ENCODE data around the gene SLC26A8. TPM values are rescaled to one million over a fixed set of nuclear protein-coding genes. Genes with fewer than 3 reads are reported as not detected.
"Not testable (repeated sequence)": the region's sequence is repeated elsewhere in the genome, so short reads cannot be mapped to it uniquely, and the experiment has no call there.

Gene SLC26A8
- total RNA-seq, 6 experiments from 2014 or later = not detected

- Mint-ChIP-seq H3K4me1 (ENCODE audit: low read depth) (peaks cover 51% of the 10 kb centered on the region), H3K27ac (no peak overlapping the region), H3K27me3 (ENCODE audit: insufficient read depth) (no peaks in the 10 kb centered on the region; the same call in 1 of the 2 replicates), H3K9me3 (peaks cover 4% of the 10 kb centered on the region; the same call in 1 of the 2 replicates), H3K36me3 (ENCODE audit: low read depth) (peaks cover 34% of the 10 kb centered on the region), H3K4me3 (no peak overlapping the region)
- TF ChIP-seq CTCF (IDR thresholded peaks at IDR 0.05) = no peak
- no peak for DNase-seq
Observed at GRCh38 chr6:35916056-35916455, 108.4 kb downstream of the SLC26A8 start.

GRCh38 chr6:35914536-35914935, 109.9 kb downstream of the SLC26A8 start:
- no peak for TF ChIP-seq CTCF (IDR thresholded peaks at IDR 0.05)
- no peak for DNase-seq
- Mint-ChIP-seq H3K4me1 (ENCODE audit: low read depth) (peaks cover 45% of the 10 kb centered on the region), H3K27me3 (ENCODE audit: insufficient read depth) (no peaks in the 10 kb centered on the region; the same call in 1 of the 2 replicates), H3K36me3 (ENCODE audit: low read depth) (peaks cover 41% of the 10 kb centered on the region), H3K4me3 (no peak overlapping the region), H3K27ac (no peak overlapping the region), H3K9me3 (peaks cover 15% of the 10 kb centered on the region)

GRCh38 chr6:35911871-35912653, 112.4 kb downstream of the SLC26A8 start:
- no peak for DNase-seq
- H3K36me3 Mint-ChIP-seq (ENCODE audit: low read depth) = peaks cover 54% of the 10 kb centered on the region
- H3K27ac Mint-ChIP-seq = peak overlapping the region; percentile 44; the same call in 1 of the 2 replicates

GRCh38 chr6:35909571-35909970, 114.9 kb downstream of the SLC26A8 start:
- peaks cover 61% of the 10 kb centered on the region for H3K36me3 Mint-ChIP-seq (ENCODE audit: low read depth)
- not testable (repeated sequence) for DNase-seq; H3K4me3 Mint-ChIP-seq; H3K27ac Mint-ChIP-seq; H3K27me3 Mint-ChIP-seq (ENCODE audit: insufficient read depth)
- peaks cover 29% of the 10 kb centered on the region for H3K9me3 Mint-ChIP-seq
- H3K4me1 Mint-ChIP-seq (ENCODE audit: low read depth) = peaks cover 39% of the 10 kb centered on the region

More at GRCh38 chr6:35911871-35912653, 112.4 kb downstream of the SLC26A8 start:
- H3K27me3 Mint-ChIP-seq (ENCODE audit: insufficient read depth) = no peaks in the 10 kb centered on the region
- peaks cover 29% of the 10 kb centered on the region for H3K9me3 Mint-ChIP-seq
- no peak overlapping the region for H3K4me3 Mint-ChIP-seq
- TF ChIP-seq CTCF (IDR thresholded peaks at IDR 0.05) = no peak
- H3K4me1 Mint-ChIP-seq (ENCODE audit: low read depth) = peaks cover 22% of the 10 kb centered on the region

GRCh38 chr6:35908753-35909401, 115.6 kb downstream of the SLC26A8 start:
- Mint-ChIP-seq H3K9me3 (peaks cover 29% of the 10 kb centered on the region), H3K4me1 (ENCODE audit: low read depth) (peaks cover 39% of the 10 kb centered on the region), H3K36me3 (ENCODE audit: low read depth) (peaks cover 61% of the 10 kb centered on the region)
- not testable (repeated sequence) for DNase-seq; H3K27ac Mint-ChIP-seq; H3K27me3 Mint-ChIP-seq (ENCODE audit: insufficient read depth); H3K4me3 Mint-ChIP-seq

GRCh38 chr6:35907750-35908149, 116.7 kb downstream of the SLC26A8 start:
- Mint-ChIP-seq H3K27ac (no peak overlapping the region), H3K4me3 (no peak overlapping the region), H3K4me1 (ENCODE audit: low read depth) (peaks cover 35% of the 10 kb centered on the region), H3K36me3 (ENCODE audit: low read depth) (peaks cover 55% of the 10 kb centered on the region), H3K27me3 (ENCODE audit: insufficient read depth) (no peaks in the 10 kb centered on the region; the same call in 1 of the 2 replicates), H3K9me3 (peaks cover 29% of the 10 kb centered on the region)
- no peak for DNase-seq
- TF ChIP-seq CTCF (IDR thresholded peaks at IDR 0.05) = no peak
